ENCODE measurements around the gene SKAP1.
A peak's percentile ranks its signal among the peaks of the same experiment; 100 is the strongest.
"Not testable (repeated sequence)": the region's sequence is repeated elsewhere in the genome, so short reads cannot be mapped to it uniquely, and the experiment has no call there.

The SKAP1 gene

DNA sequence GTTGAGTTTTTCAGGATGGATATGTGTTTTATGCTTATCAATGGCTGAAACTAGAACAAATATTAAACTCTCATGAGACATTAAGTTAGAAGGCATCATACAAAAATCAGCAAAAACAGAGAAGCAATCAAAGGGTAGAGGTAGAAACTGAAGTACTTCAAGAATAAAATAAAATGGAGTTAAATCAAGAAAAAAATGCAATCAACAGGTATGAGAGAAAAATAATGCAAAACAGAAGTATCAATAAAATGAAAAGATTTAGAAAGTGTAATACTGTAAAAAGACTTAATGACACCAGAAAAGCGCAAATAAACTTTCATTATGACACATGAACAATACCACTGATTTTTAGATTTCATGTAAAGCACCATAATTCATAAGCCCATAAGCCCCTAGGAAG is 112.3 kb downstream of the SKAP1 start:
- DNase-seq (ENCODE audit: low read depth), result no peak

DNA sequence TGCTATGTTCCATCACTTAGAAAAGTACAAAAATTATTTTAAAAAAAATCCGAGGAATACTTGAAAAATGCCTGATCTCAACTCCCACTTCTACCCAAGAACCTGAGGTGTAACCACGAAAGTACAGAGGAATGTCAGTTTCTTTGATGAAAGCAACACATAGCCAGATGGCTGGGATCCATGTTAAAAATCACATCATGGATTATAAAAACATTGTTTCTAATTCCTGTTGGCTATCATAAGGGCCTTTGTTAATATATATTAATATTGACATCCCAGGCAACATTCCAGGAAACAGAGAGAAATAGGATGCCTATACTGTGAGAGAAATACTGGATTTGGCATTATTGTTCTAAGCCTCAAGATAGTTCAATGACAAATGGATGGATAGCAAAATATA is 115.3 kb downstream of the SKAP1 start:
- DNase-seq (ENCODE audit: low read depth), result no peak

DNA sequence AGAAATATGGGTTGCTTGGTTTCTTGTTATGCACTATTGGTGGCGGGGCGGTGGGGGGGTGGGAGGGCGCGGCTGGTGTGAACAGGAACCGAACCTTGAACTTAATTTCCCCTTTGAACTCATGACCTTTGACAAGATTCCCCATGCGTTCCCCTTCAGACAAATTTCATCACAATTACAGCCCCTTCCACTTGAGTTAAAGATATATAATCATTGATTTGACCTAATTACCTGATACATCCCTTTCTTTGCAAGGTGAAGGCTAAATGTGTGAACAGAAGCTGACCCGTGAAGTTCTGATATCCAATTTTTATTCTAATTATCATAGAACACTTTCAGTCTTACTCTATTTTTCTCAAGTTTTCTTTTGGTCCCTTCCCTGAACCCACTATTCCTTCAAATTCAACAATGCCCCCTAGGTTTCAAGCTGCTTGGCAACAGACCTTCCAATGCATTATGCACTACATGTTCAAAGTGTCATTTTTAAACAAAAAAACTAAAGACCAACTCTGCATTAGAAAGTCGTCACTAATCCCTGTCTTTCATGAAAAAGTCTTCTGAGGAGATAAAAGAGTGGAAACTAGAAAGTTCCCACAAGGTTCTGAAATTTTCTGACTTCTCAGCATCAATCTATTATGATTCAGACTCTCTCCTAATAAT is 116.8 kb downstream of the SKAP1 start:
- DNase-seq (ENCODE audit: low read depth), result no peak

DNA sequence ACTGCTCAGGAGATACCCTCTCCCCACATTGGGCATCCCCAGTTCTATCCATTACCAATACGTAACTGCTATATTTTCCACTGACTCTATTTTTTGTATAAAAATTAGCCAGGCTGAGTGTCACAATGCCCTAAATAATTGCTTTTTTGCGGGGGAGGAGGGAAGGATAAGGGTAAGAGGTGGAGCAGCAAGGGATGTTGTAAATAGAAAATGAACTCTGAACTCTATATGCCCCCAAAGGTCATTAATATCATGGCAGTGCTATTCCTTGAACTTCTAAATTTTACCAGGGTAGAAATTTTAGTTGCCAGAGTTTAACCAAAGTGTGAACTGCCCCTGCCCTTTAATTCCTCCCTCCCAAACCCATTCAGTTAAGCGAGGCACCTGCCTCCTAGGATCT is 118.7 kb downstream of the SKAP1 start:
- no peak for DNase-seq (ENCODE audit: low read depth)

DNA sequence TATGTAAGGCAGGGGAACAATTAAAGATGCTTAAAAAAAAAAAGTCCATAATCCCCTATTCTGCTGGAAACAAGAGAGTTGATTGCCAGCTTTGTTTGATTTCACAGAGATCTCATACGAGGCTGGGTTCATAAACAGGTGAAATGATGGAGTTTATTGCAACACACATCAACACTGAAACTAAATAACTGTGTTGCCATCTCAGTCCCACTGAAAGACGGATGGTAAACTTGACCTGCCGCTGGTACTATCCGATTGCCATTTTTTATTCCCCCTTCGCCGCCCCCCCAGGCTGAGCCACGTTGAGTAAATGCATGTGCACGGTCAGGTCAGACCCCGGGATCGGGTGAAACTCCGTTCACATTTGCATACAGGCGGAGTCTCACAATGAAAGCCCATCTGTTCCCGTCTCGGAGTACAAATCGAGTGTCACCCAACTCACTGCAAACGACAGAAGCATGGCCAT is 119.2 kb downstream of the SKAP1 start:
- no peak for DNase-seq (ENCODE audit: low read depth)

DNA sequence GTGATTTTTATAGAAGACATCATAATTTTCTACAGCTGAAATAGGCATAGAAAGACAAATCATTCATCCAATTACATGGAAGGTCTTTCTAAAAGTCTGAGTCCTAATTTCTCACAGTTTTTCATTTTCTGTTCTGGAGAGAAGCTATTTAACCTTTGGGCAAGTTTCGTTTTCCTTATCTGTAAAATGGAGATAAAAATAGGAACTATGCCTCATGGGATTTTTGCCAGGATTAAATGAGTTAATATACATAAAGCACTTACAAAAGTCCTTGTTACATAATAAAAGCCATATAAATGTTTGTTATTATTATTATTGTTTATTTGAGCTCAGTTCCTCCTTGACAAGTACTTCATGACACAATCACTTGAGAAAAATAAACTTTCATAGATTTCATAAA is 121.4 kb downstream of the SKAP1 start:
- DNase-seq (ENCODE audit: low read depth), result no peak

DNA sequence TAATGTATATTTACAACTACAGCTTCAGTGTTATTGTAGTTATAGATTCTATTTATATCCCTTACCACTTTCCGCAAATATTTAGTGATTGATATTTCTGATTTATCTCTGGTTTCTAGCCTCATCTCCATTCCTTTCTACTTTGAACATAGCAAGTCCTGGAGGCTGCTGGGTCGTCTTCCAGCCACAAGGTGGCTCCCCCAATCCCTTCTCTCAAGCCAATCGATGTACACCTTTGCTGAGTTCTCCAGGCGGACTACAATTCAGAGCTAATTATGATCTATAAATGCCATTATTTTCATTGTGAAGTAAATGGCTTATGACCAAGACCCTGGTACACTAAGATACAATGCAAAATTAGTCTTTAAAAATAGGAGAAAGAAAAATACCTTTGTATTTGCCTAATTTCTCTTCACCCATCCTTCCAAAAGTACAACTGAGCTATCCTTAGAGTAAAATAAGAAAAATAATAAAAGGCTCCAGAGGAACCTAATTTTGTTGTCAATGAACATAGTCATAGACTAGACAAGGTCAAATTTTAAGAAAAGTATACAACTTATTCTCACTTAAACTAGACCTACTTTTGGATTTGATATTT is 122.1 kb downstream of the SKAP1 start:
- DNase-seq (ENCODE audit: low read depth), result peak; percentile 17

DNA sequence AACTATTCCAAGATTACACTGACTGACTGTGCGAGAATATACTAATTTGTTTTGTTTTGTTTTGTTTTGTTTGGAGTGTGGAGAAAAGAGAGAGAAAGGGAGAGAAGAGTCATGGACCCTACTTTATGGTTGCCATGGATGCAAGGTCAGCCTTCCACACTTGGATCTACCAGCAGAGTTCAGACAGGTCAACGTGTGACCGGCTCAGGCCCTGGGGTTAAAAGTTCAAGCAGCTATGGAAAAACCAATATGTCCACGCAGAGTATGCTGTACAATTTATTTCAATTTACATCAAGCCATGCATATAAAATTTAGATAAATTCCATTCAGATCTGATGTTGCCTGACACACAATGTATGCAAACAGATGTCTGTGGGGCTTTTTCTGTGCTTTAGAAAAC is 122.8 kb downstream of the SKAP1 start:
- DNase-seq (ENCODE audit: low read depth), result no peak

DNA sequence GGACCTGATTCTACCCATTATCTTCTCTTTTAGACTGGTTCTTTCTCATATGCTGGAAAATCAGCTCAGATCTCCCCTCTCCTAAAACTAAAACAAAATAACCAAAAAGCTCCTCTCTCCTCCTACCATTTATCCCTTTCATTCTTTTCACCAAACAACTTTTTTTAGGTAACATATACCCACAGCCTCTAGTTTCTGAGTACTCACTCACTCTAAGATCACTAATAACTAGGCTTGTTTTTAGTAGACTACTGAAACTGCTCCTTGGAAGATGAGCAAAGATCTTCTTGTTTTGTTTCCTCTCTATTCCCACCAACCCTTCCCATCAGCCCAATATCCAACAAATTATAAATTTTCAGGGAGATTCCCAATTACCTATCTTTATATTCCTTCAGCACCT is 129.0 kb downstream of the SKAP1 start:
- DNase-seq (ENCODE audit: low read depth), result no peak

DNA sequence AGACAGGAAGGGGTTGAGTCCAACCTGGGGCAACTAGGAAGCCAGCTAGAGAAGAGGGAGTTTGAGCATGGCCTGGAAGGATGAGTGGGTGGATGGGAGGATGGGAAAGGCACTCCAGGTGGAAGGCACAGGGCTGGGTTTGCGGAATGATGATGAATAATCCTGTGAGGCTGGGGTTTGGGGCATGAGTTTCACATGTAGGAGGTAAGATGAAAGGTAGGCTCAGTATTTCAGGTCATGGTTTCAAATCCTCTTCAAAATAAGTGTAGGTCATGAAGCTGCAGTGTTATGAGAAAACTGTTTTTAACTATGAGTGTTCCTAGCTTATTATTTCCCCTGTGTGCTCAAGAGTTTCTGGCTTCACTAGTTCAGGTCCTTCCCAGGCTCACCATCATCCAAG is 130.3 kb downstream of the SKAP1 start:
- no peak for DNase-seq (ENCODE audit: low read depth)

DNA sequence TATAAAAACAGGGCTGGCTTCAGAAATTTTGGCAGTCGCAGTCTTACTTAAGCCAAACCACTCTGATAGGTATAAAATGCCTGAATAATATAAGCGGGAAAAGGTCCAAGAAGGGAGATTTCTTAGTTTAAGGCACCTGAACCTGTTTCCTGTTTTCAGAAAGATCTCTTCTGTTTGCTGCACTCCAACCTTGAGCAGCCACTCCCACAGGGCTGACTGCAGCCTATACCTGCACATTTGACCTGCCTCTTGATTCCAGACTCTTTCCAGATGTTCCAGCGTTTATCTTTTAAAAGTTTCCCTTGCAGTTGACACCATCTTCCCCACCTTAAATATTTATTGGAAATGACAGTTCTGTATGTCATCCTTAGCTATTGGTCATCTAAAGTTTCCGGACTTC is 132.2 kb downstream of the SKAP1 start:
- no peak for DNase-seq (ENCODE audit: low read depth)

DNA sequence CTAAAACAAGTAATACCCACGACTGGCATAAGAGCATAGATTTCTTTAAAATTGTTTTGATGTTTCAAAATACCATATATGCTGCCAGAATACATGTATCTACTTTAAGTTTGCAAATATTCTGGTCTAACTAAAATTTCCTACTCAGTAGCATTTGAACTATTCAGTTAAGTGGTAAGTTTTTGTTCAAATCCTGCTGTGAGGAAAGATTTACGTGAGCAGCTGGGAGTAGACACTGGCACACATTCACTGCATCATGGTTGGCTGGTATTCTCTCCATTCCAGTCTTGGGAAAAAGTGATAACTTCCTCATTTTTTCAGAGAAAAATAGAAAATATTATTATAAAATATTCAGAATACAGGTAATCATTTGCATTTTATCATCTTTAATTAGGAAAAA is 133.6 kb downstream of the SKAP1 start:
- no peak for DNase-seq (ENCODE audit: low read depth)

DNA sequence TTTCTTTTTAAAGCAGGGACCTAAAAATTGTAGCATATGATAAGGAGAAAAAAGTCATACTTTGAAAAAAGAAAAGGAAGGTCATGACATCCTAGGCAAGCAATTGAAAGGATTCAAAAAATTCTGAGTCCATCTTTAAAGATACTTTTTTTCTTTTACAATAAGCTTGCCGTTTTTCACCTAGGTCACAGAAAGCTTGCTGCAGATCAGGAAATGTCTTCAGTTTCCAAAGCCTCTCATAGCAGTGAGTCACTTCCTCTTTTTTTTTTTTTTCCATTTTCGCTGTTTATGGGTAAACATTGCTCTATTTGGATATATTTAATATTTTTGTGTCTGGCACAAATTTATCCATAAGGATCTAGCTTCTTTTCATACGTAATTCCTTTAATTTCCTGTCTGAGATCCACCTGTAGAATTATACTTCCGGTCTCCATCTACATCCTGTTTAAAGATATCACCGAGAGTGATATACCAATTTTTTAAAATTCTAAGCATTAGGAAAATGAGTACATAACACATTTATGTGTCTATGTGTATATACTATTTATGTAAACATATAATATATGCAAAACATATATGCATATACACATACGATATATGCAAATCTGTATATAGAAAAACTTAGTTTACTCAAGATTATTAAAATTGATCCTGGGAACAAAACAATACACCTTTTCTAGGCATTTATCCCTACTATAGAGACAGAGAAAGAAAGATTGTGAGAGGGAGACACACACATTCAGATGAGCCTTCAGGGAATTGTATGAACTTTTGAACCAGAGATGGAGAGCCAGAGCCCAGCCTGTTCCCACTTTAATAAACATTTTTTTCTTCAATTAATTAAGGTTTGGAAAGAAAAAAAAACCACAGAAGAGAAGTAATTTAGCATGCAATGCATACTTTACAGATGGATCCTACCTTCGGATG is 134.4 kb downstream of the SKAP1 start:
- no peak for DNase-seq (ENCODE audit: low read depth)

DNA sequence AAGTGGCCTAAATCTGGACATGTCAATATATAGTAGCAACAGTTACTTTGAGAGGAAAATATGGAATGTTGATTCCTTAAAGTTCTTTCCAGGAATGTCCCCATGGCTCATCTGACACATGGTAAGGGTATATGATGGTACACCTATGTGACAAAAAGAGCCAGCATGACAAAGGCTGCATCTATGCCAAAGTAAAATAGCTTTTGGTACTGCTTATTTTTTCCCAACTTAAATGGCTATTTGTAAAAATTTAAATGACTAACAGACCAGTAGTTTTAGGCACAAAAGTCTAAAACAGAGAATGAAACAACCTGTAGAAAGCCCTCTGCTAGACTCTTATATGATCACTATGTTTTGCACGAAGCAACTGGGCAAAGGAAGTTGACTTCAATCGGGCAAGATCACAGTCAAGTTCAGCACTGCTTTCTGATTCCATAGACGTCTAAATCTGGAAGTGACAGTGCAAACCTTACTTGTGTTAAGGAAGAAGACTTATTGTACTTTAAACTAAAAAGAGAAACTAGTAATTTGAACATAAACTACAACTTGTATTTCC is 135.1 kb downstream of the SKAP1 start:
- no peak for DNase-seq (ENCODE audit: low read depth)

DNA sequence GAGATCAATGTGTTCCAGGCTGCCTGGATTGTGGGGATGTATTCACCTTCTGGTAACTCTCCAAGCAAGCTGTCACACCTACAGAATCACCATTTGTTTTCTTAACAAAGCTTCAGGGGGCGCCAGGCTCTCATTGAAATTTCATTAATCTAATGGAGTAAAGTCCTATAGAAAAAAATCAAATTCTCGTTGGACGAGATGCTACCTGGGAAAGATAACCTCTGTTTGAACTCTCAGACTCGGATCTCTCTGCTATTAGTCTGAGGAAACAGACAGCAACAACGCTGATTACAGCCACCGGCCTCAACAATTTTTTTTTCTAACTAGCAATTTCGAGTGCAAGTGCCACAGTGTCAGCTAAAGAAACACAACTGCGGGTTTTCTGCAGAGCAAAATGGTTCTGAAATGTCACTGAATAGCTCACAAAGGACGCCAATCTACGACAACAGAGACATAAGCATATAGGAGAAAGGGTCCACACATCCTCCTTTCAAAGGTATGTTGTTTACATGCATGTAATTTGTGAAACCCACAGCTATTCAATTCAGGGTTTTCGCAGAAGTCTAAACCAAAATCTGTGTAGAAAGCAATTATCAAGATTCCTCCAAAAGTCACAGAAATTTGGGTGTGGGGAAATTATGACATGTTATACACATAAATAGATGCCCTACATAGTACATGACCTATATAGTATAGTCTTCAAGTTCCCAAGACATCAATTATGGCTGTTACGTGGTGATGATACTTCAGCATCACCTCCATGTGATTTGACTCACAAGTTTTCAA is 135.8 kb downstream of the SKAP1 start:
- no peak for DNase-seq (ENCODE audit: low read depth)

DNA sequence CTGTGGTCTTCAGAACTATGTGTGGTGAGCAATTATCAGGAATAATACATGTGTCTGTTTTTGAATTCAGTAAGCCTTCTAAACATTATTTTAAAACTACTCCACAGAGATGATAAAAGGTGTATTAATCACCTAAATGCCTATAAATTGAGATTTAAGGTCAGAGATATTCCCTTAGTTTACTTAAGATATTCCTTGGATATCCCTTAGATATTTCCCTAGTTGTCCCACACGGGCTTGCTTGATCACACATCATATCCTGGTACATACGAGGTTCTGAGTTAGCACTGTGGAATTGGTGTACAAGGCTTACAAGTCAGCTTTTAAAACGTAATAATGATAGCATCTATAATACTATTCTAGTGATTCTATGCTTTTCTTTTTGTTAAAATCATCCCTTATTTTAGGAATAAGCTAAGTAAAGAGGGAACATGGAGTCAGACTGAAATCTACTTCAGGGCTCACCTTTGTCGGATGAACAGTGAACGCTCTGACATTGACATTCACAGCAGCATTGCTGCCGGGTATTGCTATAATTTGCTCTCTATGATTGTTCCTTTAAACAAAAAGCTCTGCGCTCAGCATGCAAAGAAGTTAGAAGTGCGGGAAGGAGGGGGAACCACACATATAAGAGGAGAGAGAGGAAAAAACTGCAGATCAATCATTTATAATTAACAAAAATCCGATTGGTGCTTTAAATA is 136.5 kb downstream of the SKAP1 start:
- DNase-seq (ENCODE audit: low read depth), result no peak

DNA sequence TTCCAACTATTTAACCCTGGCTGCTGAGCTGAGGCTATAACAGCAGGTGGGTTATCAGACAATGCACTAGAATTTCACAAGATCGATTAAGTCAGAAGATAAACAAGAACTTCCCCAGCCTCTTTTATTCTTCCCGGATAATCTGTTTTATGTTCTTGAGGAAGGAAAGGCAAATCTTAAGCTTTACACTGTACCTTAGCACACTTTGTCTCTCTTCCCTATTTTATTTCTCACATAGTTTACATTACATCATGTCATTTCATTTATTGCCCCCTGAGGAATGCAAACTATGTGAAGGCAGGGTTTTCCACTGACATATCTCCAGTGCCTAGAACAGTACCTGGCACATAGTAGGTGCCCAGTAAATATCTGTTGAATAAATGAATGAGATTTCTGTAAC is 139.6 kb downstream of the SKAP1 start:
- DNase-seq (ENCODE audit: low read depth), result no peak

DNA sequence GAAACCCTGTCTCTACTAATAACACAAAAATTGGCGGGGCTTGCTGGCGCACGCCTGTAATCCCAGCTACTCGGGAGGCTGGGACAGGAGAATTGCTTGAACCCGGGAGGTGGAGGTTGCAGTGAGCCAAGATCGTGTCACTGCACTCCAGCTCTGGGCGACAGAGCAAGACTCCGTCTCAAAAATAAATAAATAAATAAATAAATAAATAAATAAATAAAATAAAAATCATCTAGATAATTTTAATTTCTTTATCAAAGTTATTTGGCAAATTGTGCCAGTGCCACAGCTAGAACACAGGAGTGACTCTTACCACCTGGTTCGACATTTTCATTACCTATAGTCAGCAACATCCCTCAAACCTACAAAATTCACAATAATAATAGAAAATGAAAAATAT is 143.1 kb downstream of the SKAP1 start:
- not testable (repeated sequence) for DNase-seq (ENCODE audit: low read depth)

DNA sequence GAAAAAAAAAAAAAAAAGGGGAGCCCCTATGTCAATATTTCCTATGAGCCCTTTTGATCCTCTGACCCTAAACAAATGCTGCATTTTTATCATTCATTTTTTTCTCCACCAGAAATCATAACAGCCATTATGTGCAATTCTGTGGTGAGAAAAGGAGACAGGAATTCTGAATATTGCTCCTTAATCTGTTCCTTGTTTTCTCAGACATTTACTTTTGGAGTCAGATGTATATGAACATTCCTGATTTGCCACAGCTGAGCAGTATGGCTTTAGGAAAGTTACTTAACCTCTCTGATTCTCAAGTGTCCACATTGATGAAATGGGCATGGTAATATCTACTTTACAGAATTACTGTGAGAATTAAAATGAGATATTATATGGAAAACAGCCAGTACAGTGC is 144.4 kb downstream of the SKAP1 start:
- no peak for DNase-seq (ENCODE audit: low read depth)

DNA sequence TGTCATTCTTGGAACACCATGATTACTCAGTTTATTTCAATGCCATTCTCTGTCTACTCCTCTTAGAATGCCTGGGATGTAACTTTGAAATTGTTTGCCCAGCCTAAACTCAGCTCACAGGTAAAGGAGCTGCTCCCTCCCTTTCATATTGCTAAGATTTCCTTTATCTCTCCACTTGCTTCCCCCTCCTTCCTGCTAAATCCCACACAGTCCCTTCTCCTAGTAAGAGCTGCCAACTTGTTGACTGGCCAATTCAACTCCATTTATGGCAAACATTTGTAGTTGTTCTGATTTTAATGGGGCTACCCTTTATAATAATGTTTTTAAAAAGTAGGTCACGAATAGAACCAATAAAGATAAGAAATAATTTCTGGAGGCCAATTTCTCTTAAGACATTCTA is 146.1 kb downstream of the SKAP1 start:
- DNase-seq (ENCODE audit: low read depth), result no peak

DNA sequence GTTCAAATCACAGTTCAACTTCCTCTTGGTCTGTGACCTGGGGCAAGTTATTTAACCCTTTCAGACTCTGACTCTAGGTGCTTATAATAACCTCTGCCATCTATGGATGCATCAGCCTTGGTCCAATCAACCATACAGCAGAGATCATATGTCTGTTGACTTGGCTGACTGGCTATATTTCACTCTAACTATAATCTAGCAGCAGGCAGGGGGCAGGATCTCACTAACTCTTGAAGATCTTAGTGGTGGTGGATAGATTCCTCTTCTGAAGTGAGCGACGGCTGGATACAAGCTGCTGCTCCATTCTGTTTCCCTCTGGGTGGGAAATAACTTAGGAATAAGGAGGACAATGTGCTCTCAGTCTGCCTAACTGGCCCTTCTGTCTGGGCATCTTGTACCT is 146.6 kb downstream of the SKAP1 start:
- no peak for DNase-seq (ENCODE audit: low read depth)
